OCI-LY3 (cell line): Measurements from ENCODE around the gene BTBD9.

ENCODE experiments used
- H2AFZ ChIP-seq: fragments of 200-600, 300-600 bp; shearing (Covaris generic); 2 replicates; pipeline ENCODE4 v1.6.0; 2014; ENCODE audit warnings: antibody characterized with exemption, low read depth, low read length
- H3K27ac ChIP-seq: fragments of 200-600, 300-600 bp; sonication (generic); 2 replicates; pipeline ENCODE4 v1.5.1; 2014; ENCODE audit warnings: mild to moderate bottlenecking, low read length, moderate library complexity, mixed read lengths
- H3K27me3 ChIP-seq: fragments of 200-600, 300-600 bp; sonication (generic); 2 replicates; pipeline ENCODE4 v1.6.1; 2014; ENCODE audit warnings: low read depth, low read length, mixed read lengths
- H3K36me3 ChIP-seq: fragments of 200-600, 300-600 bp; sonication (generic); replicated peaks from 2 replicates; pipeline ENCODE3; 2014; ENCODE audit warnings: low read depth, low read length, mixed read lengths
- H3K4me1 ChIP-seq: fragments of 300-600, 200-600 bp; sonication (generic); 2 replicates; pipeline ENCODE4 v1.6.1; 2014; ENCODE audit warnings: low read length, mixed read lengths
- H3K4me2 ChIP-seq: fragments of 200-600, 300-600 bp; sonication (generic); 2 replicates; pipeline ENCODE4 v1.6.1; 2014; ENCODE audit warnings: low read length, mixed read lengths
- H3K4me3 ChIP-seq: fragments of 300-600, 200-600 bp; sonication (generic); 2 replicates; pipeline ENCODE4 v1.5.1; 2014; ENCODE audit warnings: antibody characterized with exemption, mild to moderate bottlenecking, low read length, moderate library complexity
- H3K79me2 ChIP-seq: fragments of 300-600, 200-600 bp; shearing (Covaris generic); 2 replicates; pipeline ENCODE4 v1.6.1; 2014; ENCODE audit warnings: mild to moderate bottlenecking, low read length, mixed read lengths
- H3K9ac ChIP-seq: fragments of 300-600, 200-600 bp; shearing (Covaris generic); 2 replicates; pipeline ENCODE4 v1.6.0; 2014; ENCODE audit warnings: mild to moderate bottlenecking, low read length, moderate library complexity
- H3K9me3 ChIP-seq: fragments of 200-600, 300-600 bp; shearing (Covaris generic); 2 replicates; pipeline ENCODE4 v1.6.1; 2014; ENCODE audit warnings: low read length, mixed read lengths; ENCODE audit not compliant: insufficient read depth
- H4K20me1 ChIP-seq: fragments of 200-600, 300-600 bp; sonication (generic); 2 replicates; pipeline ENCODE4 v1.6.1; 2016; ENCODE audit warnings: low read length, mixed read lengths; ENCODE audit not compliant: insufficient read depth
- CTCF ChIP-seq: fragments of 200-600, 300-600 bp; sonication (generic); IDR thresholded peaks from 2 replicates; pipeline ENCODE4 v1.5.1; 2014; ENCODE audit warnings: antibody characterized with exemption, low read length, low read depth
- EZH2phosphoT487 ChIP-seq: fragments of 200-600 bp; shearing (Covaris generic); IDR thresholded peaks from 2 replicates; pipeline ENCODE4 v1.6.1; 2018; ENCODE audit warnings: antibody characterized with exemption, mixed run types, low read depth

BTBD9 gene

GRCh38 chr6:38514399-38514798 is 125.3 kb downstream of the BTBD9 start:
- H3K4me3 ChIP-seq = no peak overlapping the region
- no peak overlapping the region for H2AFZ ChIP-seq
- H3K27me3 ChIP-seq = no peaks in the 10 kb centered on the region
- no peak overlapping the region for H3K27ac ChIP-seq
- H3K4me1 ChIP-seq = peaks cover 15% of the 10 kb centered on the region
- no peaks in the 10 kb centered on the region for H4K20me1 ChIP-seq
- H3K9ac ChIP-seq = no peak overlapping the region
- TF ChIP-seq CTCF (no peak), EZH2phosphoT487 (no peak)
- no peak overlapping the region for H3K4me2 ChIP-seq
- no peaks in the 10 kb centered on the region for H3K79me2 ChIP-seq
- H3K9me3 ChIP-seq = no peaks in the 10 kb centered on the region
- no peaks in the 10 kb centered on the region for H3K36me3 ChIP-seq

- Histone ChIP-seq H3K9me3 (no peaks in the 10 kb centered on the region), H3K9ac (no peak overlapping the region), H3K4me3 (no peak overlapping the region), H3K27ac (no peak overlapping the region), H4K20me1 (no peaks in the 10 kb centered on the region), H3K79me2 (no peaks in the 10 kb centered on the region), H3K36me3 (no peaks in the 10 kb centered on the region), H3K27me3 (no peaks in the 10 kb centered on the region), H3K4me2 (no peak overlapping the region), H3K4me1 (no peaks in the 10 kb centered on the region), H2AFZ (no peak overlapping the region)
- no peak for TF ChIP-seq CTCF
- TF ChIP-seq EZH2phosphoT487 = no peak
Measured at GRCh38 chr6:38512211-38512610, 127.5 kb downstream of the BTBD9 start.

GRCh38 chr6:38510205-38510604 is 129.5 kb downstream of the BTBD9 start:
- Histone ChIP-seq H3K4me3 (no peak overlapping the region), H3K27me3 (no peaks in the 10 kb centered on the region), H3K9ac (no peak overlapping the region), H3K27ac (no peak overlapping the region), H3K4me1 (no peaks in the 10 kb centered on the region), H3K79me2 (no peaks in the 10 kb centered on the region), H2AFZ (no peak overlapping the region), H3K9me3 (no peaks in the 10 kb centered on the region), H3K36me3 (no peaks in the 10 kb centered on the region), H3K4me2 (no peak overlapping the region), H4K20me1 (no peaks in the 10 kb centered on the region)
- TF ChIP-seq EZH2phosphoT487 = no peak

GRCh38 chr6:38509713-38510112 is 130.0 kb downstream of the BTBD9 start:
- Histone ChIP-seq H4K20me1 (no peaks in the 10 kb centered on the region), H3K27ac (no peak overlapping the region), H3K36me3 (no peaks in the 10 kb centered on the region), H3K4me3 (no peak overlapping the region), H3K4me1 (no peaks in the 10 kb centered on the region), H3K79me2 (no peaks in the 10 kb centered on the region), H3K9ac (no peak overlapping the region), H3K9me3 (no peaks in the 10 kb centered on the region), H2AFZ (no peak overlapping the region), H3K27me3 (no peaks in the 10 kb centered on the region), H3K4me2 (no peak overlapping the region)
- no peak for TF ChIP-seq EZH2phosphoT487
- no peak for TF ChIP-seq CTCF

GRCh38 chr6:38508894-38509293 is 130.8 kb downstream of the BTBD9 start:
- Histone ChIP-seq H3K4me1 (no peaks in the 10 kb centered on the region), H3K4me2 (no peak overlapping the region), H3K27ac (no peak overlapping the region), H4K20me1 (no peaks in the 10 kb centered on the region), H2AFZ (no peak overlapping the region), H3K79me2 (no peaks in the 10 kb centered on the region), H3K9me3 (no peaks in the 10 kb centered on the region), H3K4me3 (no peak overlapping the region), H3K27me3 (no peaks in the 10 kb centered on the region), H3K36me3 (no peaks in the 10 kb centered on the region), H3K9ac (no peak overlapping the region)
- TF ChIP-seq EZH2phosphoT487 (no peak), CTCF (no peak)
